DMS 273 treated with DMSO at 0.1 percent for 48 hours (cell line): ENCODE measurements around the gene HACE1.
"Not testable (repeated sequence)": the region's sequence is repeated elsewhere in the genome, so short reads cannot be mapped to it uniquely, and the experiment has no call there.

Source experiments
- DNase-seq: peaks from one replicate; lab custom pipeline; 2025; lab: John Stamatoyannopoulos, UW

Gene HACE1

GRCh38 chr6:104828478-104828877 is 31.2 kb downstream of the HACE1 start:
- DNase-seq, result no peak

DNA sequence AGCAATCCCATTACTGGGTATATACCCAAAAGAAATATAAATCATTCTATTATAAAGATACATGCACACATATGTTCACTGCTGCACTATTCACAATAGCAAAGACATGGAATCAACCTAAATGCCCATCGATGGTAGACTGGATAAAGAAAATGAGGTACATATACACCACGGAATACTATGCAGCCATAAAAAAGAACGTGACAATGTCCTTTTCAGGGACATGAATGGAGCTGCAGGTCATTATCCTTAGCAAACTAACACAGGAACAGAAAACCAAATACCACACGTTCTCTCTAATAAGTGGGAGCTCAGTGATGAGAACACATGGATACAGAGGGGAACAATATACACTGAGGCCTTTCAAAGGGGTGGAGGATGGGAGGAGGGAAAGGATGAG is 38.9 kb downstream of the HACE1 start:
- not testable (repeated sequence) for DNase-seq

GRCh38 chr6:104816125-104816524 is 43.6 kb downstream of the HACE1 start:
- no peak for DNase-seq

DNA sequence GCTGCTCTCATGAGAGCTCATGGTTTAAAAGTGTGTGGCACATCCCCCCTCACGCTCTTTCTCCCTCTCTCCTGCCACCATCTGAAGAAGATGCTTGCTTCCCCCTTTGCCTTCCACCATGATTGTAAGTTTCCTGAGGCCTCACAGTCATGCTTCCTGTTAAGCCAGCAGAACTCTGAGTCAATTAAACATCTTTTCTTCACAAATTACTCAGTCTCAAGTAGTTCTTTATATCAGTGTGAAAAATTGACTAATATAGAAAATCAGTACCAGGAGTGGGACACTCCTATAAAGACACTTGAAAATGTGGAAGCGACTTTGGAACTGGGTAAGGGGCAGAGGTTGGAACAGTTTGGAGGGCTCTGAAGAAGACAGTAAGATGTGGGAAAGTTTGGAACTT is 45.0 kb downstream of the HACE1 start:
- no peak for DNase-seq

DNA sequence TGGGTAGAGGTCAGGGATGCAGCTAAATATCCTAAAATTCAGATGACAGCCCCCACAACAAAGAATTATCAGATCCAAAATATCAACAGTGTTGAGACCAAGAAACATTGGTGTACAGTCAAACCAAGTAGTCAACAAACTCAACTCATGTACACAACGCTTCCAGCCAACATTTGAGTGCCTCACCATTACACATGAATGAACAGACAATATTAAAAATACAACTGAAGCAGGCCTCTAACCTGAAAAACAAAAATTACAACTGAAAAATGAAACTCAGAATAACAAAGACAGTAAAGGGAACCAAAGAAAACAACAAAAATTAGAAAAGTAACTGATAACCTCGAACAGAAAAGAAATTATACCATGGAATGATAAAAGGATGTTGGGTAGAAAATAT is 46.2 kb downstream of the HACE1 start:
- no peak for DNase-seq

- DNase-seq, result no peak
These were observed 50.6 kb downstream of the HACE1 start for GRCh38 chr6:104809116-104809515.

DNA sequence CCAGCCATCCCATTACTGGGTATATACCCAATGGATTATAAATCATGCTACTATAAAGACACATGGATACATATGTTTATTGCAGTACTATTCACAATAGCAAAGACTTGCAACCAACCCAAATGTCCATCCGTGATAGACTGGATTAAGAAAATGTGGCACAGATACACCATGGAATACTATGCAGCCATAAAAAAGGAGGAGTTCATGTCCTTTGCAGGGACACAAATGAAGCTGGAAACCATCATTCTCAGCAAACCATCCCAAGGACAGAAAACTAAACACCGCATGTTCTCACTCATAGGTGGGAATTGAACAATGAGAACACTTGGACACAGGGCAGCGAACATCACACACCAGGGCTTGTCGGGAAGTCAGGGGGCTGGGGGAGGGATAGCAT is 54.4 kb downstream of the HACE1 start:
- not testable (repeated sequence) for DNase-seq

- no peak for DNase-seq
These were observed 60.5 kb downstream of the HACE1 start for GRCh38 chr6:104799134-104799657.

GRCh38 chr6:104796031-104796785 is 63.5 kb downstream of the HACE1 start:
- no peak for DNase-seq

DNA sequence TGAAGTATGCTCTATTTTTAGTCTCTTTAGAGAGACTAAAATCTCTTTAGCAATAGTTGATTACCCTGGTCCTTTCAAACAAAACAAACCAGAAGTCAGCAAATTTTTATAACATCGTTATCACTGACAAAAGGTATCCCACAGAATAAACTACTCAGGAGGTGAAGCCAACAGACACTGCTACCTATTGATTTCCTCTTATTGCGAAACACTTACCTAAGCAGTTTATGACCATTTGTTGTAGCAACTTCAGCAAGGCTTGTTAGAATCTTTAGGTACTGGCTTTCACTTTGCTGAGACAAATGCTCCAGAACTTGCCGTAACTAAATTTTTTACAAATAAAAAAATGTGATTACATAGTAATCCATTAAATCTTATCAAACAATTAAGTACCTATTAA is 64.4 kb downstream of the HACE1 start:
- DNase-seq, result no peak

GRCh38 chr6:104789770-104790190 is 69.9 kb downstream of the HACE1 start:
- DNase-seq, result no peak

GRCh38 chr6:104788400-104788799 is 71.3 kb downstream of the HACE1 start:
- no peak for DNase-seq

GRCh38 chr6:104787305-104787704 is 72.4 kb downstream of the HACE1 start:
- DNase-seq, result no peak

GRCh38 chr6:104784884-104785283 is 74.8 kb downstream of the HACE1 start:
- DNase-seq, result no peak

GRCh38 chr6:104771258-104771832 is 88.4 kb downstream of the HACE1 start:
- no peak for DNase-seq

- no peak for DNase-seq
These were observed 90.8 kb downstream of the HACE1 start for GRCh38 chr6:104768906-104769305.

- DNase-seq, result no peak
These were observed 93.1 kb downstream of the HACE1 start for GRCh38 chr6:104766595-104766994.

DNA sequence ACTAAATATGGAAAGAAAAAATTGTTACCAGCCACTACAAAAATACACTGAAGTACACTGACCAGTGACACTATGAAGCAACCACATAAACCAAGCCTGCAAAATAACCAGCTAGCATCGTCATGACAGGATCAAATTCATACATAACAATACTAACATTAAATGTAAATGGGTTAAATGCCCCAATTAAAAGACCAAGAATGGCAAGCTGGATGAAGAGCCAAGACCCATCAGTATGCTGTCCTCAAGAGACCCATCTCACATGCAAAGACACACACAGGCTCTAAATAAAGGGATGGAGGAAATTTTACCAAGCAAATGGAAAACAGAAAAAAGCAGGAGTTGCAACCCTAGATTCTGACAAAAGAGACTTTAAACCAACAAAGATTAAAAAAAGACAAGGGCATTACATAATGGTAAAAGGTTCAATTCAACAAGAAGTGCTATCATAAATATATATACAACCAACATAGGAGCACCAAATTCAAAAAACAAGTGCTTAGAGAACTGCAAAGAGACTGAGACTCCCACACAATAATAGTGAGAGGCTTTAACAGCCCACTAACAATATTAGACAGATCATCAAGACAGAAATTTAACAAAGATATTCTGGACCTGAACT is 104.8 kb downstream of the HACE1 start:
- no peak for DNase-seq

- no peak for DNase-seq
These were observed 106.5 kb downstream of the HACE1 start for GRCh38 chr6:104753251-104753650.

GRCh38 chr6:104750449-104750848 is 109.3 kb downstream of the HACE1 start:
- DNase-seq, result no peak

- DNase-seq, result not testable (repeated sequence)
These were observed 120.6 kb downstream of the HACE1 start for GRCh38 chr6:104739124-104739523.

GRCh38 chr6:104737567-104737966 is 122.2 kb downstream of the HACE1 start:
- not testable (repeated sequence) for DNase-seq

- no peak for DNase-seq
These were observed 123.2 kb downstream of the HACE1 start for GRCh38 chr6:104736545-104736944.
